GM12878 (cell line): ENCODE results near the gene SFN. TPM values are rescaled to one million over a fixed set of nuclear protein-coding genes. Genes with fewer than 3 reads are reported as not detected.

Experiments
- CBX3 ChIP-seq: fragments of 200-600 bp; sonication (generic); IDR thresholded peaks from 2 replicates; pipeline ENCODE4 v1.6.1; 2016; ENCODE audit warnings: low read depth, borderline replicate concordance
- CUX1 ChIP-seq: IDR thresholded peaks from 2 replicates; pipeline ENCODE4 v1.6.1; 2012; ENCODE audit warnings: improper control_type of control experiment, low read depth, low read length; ENCODE audit not compliant: insufficient replicate concordance
- EGR1 ChIP-seq, 2 experiments: IDR thresholded peaks; 1 replicate in 1 of 2; 2 replicates in 1 of 2; pipeline ENCODE4 v1.6.1; 2011 to 2012; ENCODE audit warnings: low read depth in 2 of 2, low read length in 2 of 2, borderline replicate concordance in 1 of 2, mild to moderate bottlenecking in 1 of 2, moderate library complexity in 1 of 2
- FOS ChIP-seq: IDR thresholded peaks from 3 replicates; pipeline ENCODE4 v1.6.1; 2011; ENCODE audit warnings: borderline replicate concordance; ENCODE audit not compliant: insufficient read length; ENCODE audit errors: extremely low read depth
- IKZF1 ChIP-seq: fragments of 450-650 bp; conservative IDR thresholded peaks from 2 replicates; pipeline ENCODE4 v1.6.1; 2017; ENCODE audit warnings: antibody characterized with exemption, mild to moderate bottlenecking
- IRF5 ChIP-seq: fragments of 450-650 bp; IDR thresholded peaks from 2 replicates; pipeline ENCODE4 v1.6.1; 2017; ENCODE audit warnings: borderline replicate concordance
- LARP7 ChIP-seq: fragments of 450-650 bp; IDR thresholded peaks from 2 replicates; pipeline ENCODE4 v1.6.1; 2017; ENCODE audit warnings: mild to moderate bottlenecking
- NRF1 ChIP-seq: conservative IDR thresholded peaks from 2 replicates; pipeline ENCODE4 v1.6.1; 2011; ENCODE audit warnings: mild to moderate bottlenecking, low read depth, low read length, improper control_type of control experiment
- PKNOX1 ChIP-seq: fragments of 450-650 bp; IDR thresholded peaks from 2 replicates; pipeline ENCODE4 v1.6.1; 2016; ENCODE audit warnings: mild to moderate bottlenecking
- RFX5 ChIP-seq: IDR thresholded peaks from 2 replicates; pipeline ENCODE4 v1.6.1; 2011; ENCODE audit warnings: low read depth, low read length, improper control_type of control experiment
- SIX5 ChIP-seq: IDR thresholded peaks from 2 replicates; pipeline ENCODE4 v1.6.1; 2011; ENCODE audit warnings: mild to moderate bottlenecking, low read depth, low read length, moderate library complexity; ENCODE audit not compliant: severe bottlenecking
- ZNF592 ChIP-seq: fragments of 450-650 bp; IDR thresholded peaks from 2 replicates; pipeline ENCODE4 v1.6.1; 2017; ENCODE audit warnings: mild to moderate bottlenecking, moderate library complexity
- polyA plus RNA-seq, 11 experiments: library from polyadenylated mRNA; depleted of rRNA in 4 of 11; unstranded in 6 of 11; stranded (reverse) in 5 of 11; fragments of >200 nt; fragmentation: Nextera tagmentation in 4 of 11; fragmentation: Illumina TruSeq in 1 of 11; extraction: Ambion mirVana in 4 of 11; extraction: Trizol in 1 of 11; gene quantifications; 1 replicate in 1 of 11; 2 replicates in 10 of 11; pipeline versions ENCODE4 v1.2.1 to v1.2.3, GENCODE V29; 2011 to 2016; ENCODE audit warnings: inconsistent platforms in 2 of 11, missing spikeins in 2 of 11, low read depth in 1 of 11
- total RNA-seq, 4 experiments: library from RNA; depleted of rRNA in 3 of 4; stranded (reverse); fragments of >200 nt in 3 of 4; fragmentation: Illumina TruSeq in 1 of 4; extraction: Trizol in 1 of 4; gene quantifications; 2 replicates each; pipeline versions ENCODE4 v1.2.1 to v1.2.3, GENCODE V29; 2013 to 2021

SFN gene
- total and polyA plus RNA-seq, 10 of the 15 experiments (the other 5 are each of a cell fraction or from before 2014, with no cell fraction given) = 0.19 to 2.9 (median 1.0) TPM

GRCh38 chr1:26889551-26890466 is 26.9 kb downstream of the SFN start, which contains the start of gene GPN2 (continued):
- TF ChIP-seq CUX1 (peak; percentile 17), PKNOX1 (peak; percentile 32; the same call in 1 of the 2 replicates), LARP7 (peak; percentile 77; the same call in 1 of the 2 replicates), ZNF592 (no peak), SIX5 (no peak), NRF1 (peak; percentile 30; the same call in 1 of the 2 replicates), IRF5 (no peak), CBX3 (no peak), RFX5 (no peak), EGR1 (IDR thresholded peaks at IDR 0.05; ENCODE audit: borderline replicate concordance in 1 of 2, low read depth in 2 of 2, low read length in 2 of 2) (peak in 1 of 2 experiments; percentile 41; a peak in 1 of 3 replicates), FOS (no peak), IKZF1 (0 out of 2 replicates have a peak, but pooled peaks have one; percentile 63)
